HepG2 (cell line): Measurements from ENCODE around the gene CCDC136. TPM values are rescaled to one million over a fixed set of nuclear protein-coding genes. Genes with fewer than 3 reads are reported as not detected.

Experiments used
- ATAC-seq: fragments of 200-7000 bp; cut with Tn5 transposase; 3 replicates; pipeline ENCODE4 v1.9.1; 2020; ENCODE audit warnings: mild to moderate bottlenecking, moderate library complexity
- BruUV-seq: library from RNA; stranded (reverse); fragments of 400-500 nt; replicated peaks from 2 replicates; lab custom pipeline; 2021; lab: Mats Ljungman, UMichigan
- CTCF ChIA-PET: fragments of 300-600 bp; formaldehyde crosslinking; extraction: SDS; loops from one replicate; lab custom pipeline; 2021; ENCODE audit warnings: low total read pairs, inconsistent platforms, low intra/inter-chr PET ratio; lab: Yijun Ruan, JAX
- POLR2A ChIA-PET: fragments of 350-600 bp; sonication (Branson Sonifier 250); formaldehyde crosslinking; loops from one replicate; lab custom pipeline; 2020; ENCODE audit warnings: antibody characterized with exemption, inconsistent platforms; lab: Yijun Ruan, JAX
- DNase-seq: peaks from one replicate; pipeline ENCODE4 v3.0.0-alpha.2; 2015; ENCODE audit warnings: low spot score
- FAIRE-seq: peaks from 3 replicates; lab custom pipeline; 2011; peaks lifted over from hg19 to GRCh38; lab: Jason Lieb, UNC
- H2AFZ ChIP-seq: one replicate; pipeline ENCODE4 v1.6.1; 2011; ENCODE audit warnings: low read length, inconsistent platforms
- H3K27ac ChIP-seq: fragments of 300-600 bp; 3 replicates; pipeline ENCODE4 v1.8.0; 2011; ENCODE audit warnings: mixed run types, mild to moderate bottlenecking, mixed read lengths, low read length, inconsistent platforms; ENCODE audit not compliant: insufficient read depth; ENCODE audit errors: extremely low read length
- H3K27me3 ChIP-seq, 2 experiments: fragments of 200-600 bp in 1 of 2; 2 replicates in 1 of 2; 3 replicates in 1 of 2; pipeline versions ENCODE4 v1.6.0 to v1.8.0; 2011; ENCODE audit warnings: low read length in 2 of 2, mild to moderate bottlenecking in 2 of 2, moderate library complexity in 2 of 2, inconsistent platforms in 1 of 2; ENCODE audit not compliant: insufficient read depth in 2 of 2, control insufficient read depth in 1 of 2
- H3K36me3 ChIP-seq, 2 experiments: fragments of 200-600 bp in 1 of 2; replicated peaks in 1 of 2; 2 replicates in 1 of 2; 3 replicates in 1 of 2; pipeline versions ENCODE4 v1.5.1 to v1.8.0; 2011; ENCODE audit warnings: low read length in 2 of 2, inconsistent platforms in 1 of 2; ENCODE audit not compliant: insufficient read depth in 2 of 2, control insufficient read depth in 1 of 2
- H3K4me1 ChIP-seq: 2 replicates; pipeline ENCODE4 v1.5.1; 2012; ENCODE audit warnings: low read length, inconsistent platforms; ENCODE audit not compliant: insufficient read depth
- H3K4me2 ChIP-seq: 2 replicates; pipeline ENCODE4 v1.6.0; 2011; ENCODE audit warnings: low read depth, low read length, inconsistent platforms
- H3K4me3 ChIP-seq, 3 experiments: fragments of 200-600 bp in 1 of 3; sonication (generic), shearing (Covaris generic) in 1 of 3; replicated peaks in 1 of 3; 2 replicates each; pipeline ENCODE4 v1.5.1; 2011 to 2016; ENCODE audit warnings: low read length in 3 of 3, inconsistent platforms in 2 of 3, low read depth in 2 of 3, mild to moderate bottlenecking in 2 of 3, control low read depth in 1 of 3, mixed read lengths in 1 of 3; ENCODE audit not compliant: insufficient read depth in 1 of 3
- H3K79me2 ChIP-seq: one replicate; pipeline ENCODE4 v1.6.1; 2011; ENCODE audit warnings: low read length, inconsistent platforms; ENCODE audit not compliant: insufficient read depth
- H3K9ac ChIP-seq: 2 replicates; pipeline ENCODE4 v1.6.0; 2011; ENCODE audit warnings: mild to moderate bottlenecking, low read depth, low read length, inconsistent platforms; ENCODE audit not compliant: insufficient read depth
- H3K9me3 ChIP-seq: 2 replicates; pipeline ENCODE4 v1.5.1; 2012; ENCODE audit warnings: mild to moderate bottlenecking, low read length
- H4K20me1 ChIP-seq: 2 replicates; pipeline ENCODE4 v1.6.0; 2011; ENCODE audit warnings: inconsistent platforms, mild to moderate bottlenecking, low read length, moderate library complexity; ENCODE audit not compliant: insufficient read depth
- BCL3 ChIP-seq: sonication (generic); formaldehyde crosslinking; IDR thresholded peaks from 2 replicates; pipeline ENCODE4 v1.5.1; 2020; ENCODE audit warnings: mild to moderate bottlenecking, missing genetic modification reagents, moderate library complexity
- BHLHE40 ChIP-seq: IDR thresholded peaks from 2 replicates; pipeline ENCODE4 v1.6.1; 2011; ENCODE audit warnings: low read length, improper control_type of control experiment
- FIP1L1 ChIP-seq: fragments of 200-400 bp; formaldehyde crosslinking; IDR thresholded peaks from 2 replicates; pipeline ENCODE4 v1.6.1; 2018; ENCODE audit warnings: low read depth, mild to moderate bottlenecking, low read length, moderate library complexity, borderline replicate concordance; ENCODE audit not compliant: insufficient read depth
- NBN ChIP-seq: fragments of 450-650 bp; conservative IDR thresholded peaks from 2 replicates; pipeline ENCODE4 v1.6.1; 2017
- NR3C1 ChIP-seq: sonication (generic); formaldehyde crosslinking; IDR thresholded peaks from 2 replicates; pipeline ENCODE4 v1.4.0; 2020; ENCODE audit warnings: missing genetic modification reagents
- PRMT3 ChIP-seq: sonication (generic); formaldehyde crosslinking; IDR thresholded peaks from 2 replicates; pipeline ENCODE4 v1.8.1; 2022; ENCODE audit warnings: low read depth, mild to moderate bottlenecking, moderate library complexity, missing genetic modification reagents, borderline replicate concordance
- RERE ChIP-seq: IDR thresholded peaks from 2 replicates; pipeline ENCODE4 v1.6.1; 2016; ENCODE audit warnings: low read depth, missing genetic modification reagents, missing compliant biosample characterization
- SAFB2 ChIP-seq: sonication (generic); formaldehyde crosslinking; IDR thresholded peaks from 2 replicates; pipeline ENCODE4 v1.5.1; 2020; ENCODE audit warnings: missing genetic modification reagents, low read depth, mild to moderate bottlenecking, borderline replicate concordance
- ZEB1 ChIP-seq: IDR thresholded peaks from 2 replicates; pipeline ENCODE4 v1.6.1; 2012; ENCODE audit warnings: mild to moderate bottlenecking, low read depth, inconsistent platforms; ENCODE audit not compliant: insufficient replicate concordance
- ZNF136 ChIP-seq: sonication (generic); formaldehyde crosslinking; IDR thresholded peaks from 2 replicates; pipeline ENCODE4 v1.8.1; 2022; ENCODE audit warnings: low read depth, mild to moderate bottlenecking, moderate library complexity, missing genetic modification reagents
- ZNF724P ChIP-seq: sonication (generic); formaldehyde crosslinking; IDR thresholded peaks from 2 replicates; pipeline ENCODE4 v1.8.0; 2022; ENCODE audit warnings: missing genetic modification reagents, borderline replicate concordance
- ZNF746 ChIP-seq: sonication (generic); formaldehyde crosslinking; IDR thresholded peaks from 2 replicates; pipeline ENCODE4 v1.8.0; 2022; ENCODE audit warnings: mild to moderate bottlenecking, missing genetic modification reagents
- WGBS: methylation state at CpG from one replicate; pipeline ENCODE4 v1.1.6; 2017; ENCODE audit warnings: low lambda C conversion rate; 5-methylcytosine and 5-hydroxymethylcytosine counted together
- in situ Hi-C: cut with HindIII; loops from 2 replicates; pipeline ENCODE4 v1.10.0; 2017; ENCODE audit warnings: low pct_unique_long_range_greater_than_20kb; ENCODE audit not compliant: extremely low pct_ligation_motif_present
- intact Hi-C: fragments of 100-400 bp; cut with micrococcal nuclease; formaldehyde crosslinking; loops from one replicate; pipeline ENCODE4 v1.10.0; 2022; ENCODE audit not compliant: unreplicated experiment
- polyA plus RNA-seq, 8 experiments: library from polyadenylated mRNA; depleted of rRNA in 3 of 8; stranded (reverse) in 7 of 8; unstranded in 1 of 8; fragments of >200 nt; fragmentation: Illumina TruSeq in 4 of 8; extraction: Trizol in 4 of 8; gene quantifications; 2 replicates each; pipeline versions ENCODE4 v1.2.1 to v1.2.3, GENCODE V29; 2011 to 2016; ENCODE audit warnings: low read depth in 4 of 8, missing spikeins in 1 of 8, mixed read lengths in 1 of 8; ENCODE audit not compliant: insufficient read depth in 1 of 8
- total RNA-seq, 5 experiments: library from RNA; depleted of rRNA; stranded (reverse); fragments of >200 nt; fragmentation: Illumina TruSeq; extraction: Trizol; gene quantifications; 2 replicates each; pipeline ENCODE4 v1.2.3, GENCODE V29; 2016; ENCODE audit warnings: low read depth in 1 of 5
- TF ChIP-seq, protein P1 (sequence below): sonication (generic); formaldehyde crosslinking; IDR thresholded peaks from 2 replicates; pipeline ENCODE4 v1.4.0; 2020; ENCODE audit warnings: mild to moderate bottlenecking, missing genetic modification reagents

The CCDC136 gene
- total and polyA plus RNA-seq, 2 of the 13 experiments (the other 11 are each of a cell fraction or from before 2014, with no cell fraction given) = 0.04 to 0.38 TPM

DNA sequence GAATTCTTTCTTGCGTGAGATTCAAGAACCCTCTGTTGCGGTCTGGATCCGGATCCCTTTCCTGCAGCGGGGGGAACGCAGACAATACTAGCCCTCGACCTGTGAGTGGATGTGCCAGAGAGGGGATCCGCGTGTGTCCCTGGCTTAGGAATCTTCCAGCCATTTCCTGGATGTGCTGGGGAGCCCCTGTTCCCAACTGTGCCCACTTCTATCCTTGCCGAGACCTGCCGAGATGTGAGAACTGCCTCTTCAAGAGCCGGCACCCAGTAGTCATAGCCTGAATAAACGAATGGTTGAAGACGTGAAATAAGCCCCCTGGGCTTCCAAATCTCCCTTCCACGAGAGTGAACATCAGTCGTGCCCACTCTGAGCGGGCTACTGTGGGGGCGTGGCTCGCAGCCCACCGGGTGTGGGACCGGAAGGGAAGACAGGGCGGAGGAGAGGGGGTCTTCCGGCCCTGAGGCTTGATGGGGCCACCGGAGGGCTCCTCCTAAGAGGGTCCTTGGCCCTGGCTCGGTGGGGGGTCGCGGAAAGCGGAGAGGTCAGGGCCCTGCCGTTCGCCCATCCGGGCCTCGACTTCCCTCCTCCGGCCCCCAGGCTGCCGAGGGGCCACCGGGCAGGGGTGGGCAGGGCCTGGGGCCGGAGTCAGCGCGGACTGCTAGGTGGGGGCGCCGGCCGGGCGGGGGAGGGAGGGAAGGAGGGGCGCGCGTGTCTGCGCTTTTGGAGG is 1.3 kb upstream of the CCDC136 start:
- H3K4me3 ChIP-seq = peak overlapping the region; percentile 59 to 79 (median 65); a peak in 5 of 6 replicates
- ChIA-PET CTCF (no interaction called here), POLR2A (interaction anchor here (1.1 kb wide), 1 partner anchor 52 kb away, joined by 3 read pairs; the partner anchor contains the start of gene CALU)
- BruUV-seq = no TSS peak
- in situ Hi-C loops = loop anchor here (5.0 kb wide), 1 partner anchor 92 kb away; no protein-coding TSS in a partner anchor
- H3K79me2 ChIP-seq = no peaks in the 10 kb centered on the region
- no peaks in the 10 kb centered on the region for H3K9me3 ChIP-seq
- 66% methylated on average over 29 of the region's 45 CpGs for WGBS
- no peak for DNase-seq
- H4K20me1 ChIP-seq = no peaks in the 10 kb centered on the region
- FAIRE-seq = no peak
- H3K36me3 ChIP-seq = no peaks in the 10 kb centered on the region
- H2AFZ ChIP-seq = no peak overlapping the region
- ATAC-seq = no peak
- H3K4me2 ChIP-seq = peak overlapping the region; percentile 94
- peaks cover 5 to 32% of the 10 kb centered on the region in 2 experiments; a peak in 4 of 5 replicates for H3K27me3 ChIP-seq
- intact Hi-C loops = no loop called here
- H3K9ac ChIP-seq = no peak overlapping the region
- H3K4me1 ChIP-seq = peaks cover 17% of the 10 kb centered on the region
- no peak overlapping the region for H3K27ac ChIP-seq
- TF ChIP-seq NBN (no peak), BCL3 (CRISPR knock-in tag) (no peak), NR3C1 (CRISPR knock-in tag) (no peak), PRMT3 (CRISPR knock-in tag) (no peak), ZNF746 (CRISPR knock-in tag) (no peak), BHLHE40 (no peak), SAFB2 (CRISPR knock-in tag) (no peak), ZNF136 (CRISPR knock-in tag) (no peak), ZNF724P (CRISPR knock-in tag) (no peak), ZEB1 (no peak), FIP1L1 (no peak), RERE (CRISPR knock-in tag) (no peak)
- TF ChIP-seq, protein P1, sequence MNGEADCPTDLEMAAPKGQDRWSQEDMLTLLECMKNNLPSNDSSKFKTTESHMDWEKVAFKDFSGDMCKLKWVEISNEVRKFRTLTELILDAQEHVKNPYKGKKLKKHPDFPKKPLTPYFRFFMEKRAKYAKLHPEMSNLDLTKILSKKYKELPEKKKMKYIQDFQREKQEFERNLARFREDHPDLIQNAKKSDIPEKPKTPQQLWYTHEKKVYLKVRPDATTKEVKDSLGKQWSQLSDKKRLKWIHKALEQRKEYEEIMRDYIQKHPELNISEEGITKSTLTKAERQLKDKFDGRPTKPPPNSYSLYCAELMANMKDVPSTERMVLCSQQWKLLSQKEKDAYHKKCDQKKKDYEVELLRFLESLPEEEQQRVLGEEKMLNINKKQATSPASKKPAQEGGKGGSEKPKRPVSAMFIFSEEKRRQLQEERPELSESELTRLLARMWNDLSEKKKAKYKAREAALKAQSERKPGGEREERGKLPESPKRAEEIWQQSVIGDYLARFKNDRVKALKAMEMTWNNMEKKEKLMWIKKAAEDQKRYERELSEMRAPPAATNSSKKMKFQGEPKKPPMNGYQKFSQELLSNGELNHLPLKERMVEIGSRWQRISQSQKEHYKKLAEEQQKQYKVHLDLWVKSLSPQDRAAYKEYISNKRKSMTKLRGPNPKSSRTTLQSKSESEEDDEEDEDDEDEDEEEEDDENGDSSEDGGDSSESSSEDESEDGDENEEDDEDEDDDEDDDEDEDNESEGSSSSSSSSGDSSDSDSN = no peak
